ENCODE measurements around the gene INHBC.
"Not testable (repeated sequence)": the region's sequence is repeated elsewhere in the genome, so short reads cannot be mapped to it uniquely, and the experiment has no call there.

INHBC gene, protein sequence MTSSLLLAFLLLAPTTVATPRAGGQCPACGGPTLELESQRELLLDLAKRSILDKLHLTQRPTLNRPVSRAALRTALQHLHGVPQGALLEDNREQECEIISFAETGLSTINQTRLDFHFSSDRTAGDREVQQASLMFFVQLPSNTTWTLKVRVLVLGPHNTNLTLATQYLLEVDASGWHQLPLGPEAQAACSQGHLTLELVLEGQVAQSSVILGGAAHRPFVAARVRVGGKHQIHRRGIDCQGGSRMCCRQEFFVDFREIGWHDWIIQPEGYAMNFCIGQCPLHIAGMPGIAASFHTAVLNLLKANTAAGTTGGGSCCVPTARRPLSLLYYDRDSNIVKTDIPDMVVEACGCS

DNA sequence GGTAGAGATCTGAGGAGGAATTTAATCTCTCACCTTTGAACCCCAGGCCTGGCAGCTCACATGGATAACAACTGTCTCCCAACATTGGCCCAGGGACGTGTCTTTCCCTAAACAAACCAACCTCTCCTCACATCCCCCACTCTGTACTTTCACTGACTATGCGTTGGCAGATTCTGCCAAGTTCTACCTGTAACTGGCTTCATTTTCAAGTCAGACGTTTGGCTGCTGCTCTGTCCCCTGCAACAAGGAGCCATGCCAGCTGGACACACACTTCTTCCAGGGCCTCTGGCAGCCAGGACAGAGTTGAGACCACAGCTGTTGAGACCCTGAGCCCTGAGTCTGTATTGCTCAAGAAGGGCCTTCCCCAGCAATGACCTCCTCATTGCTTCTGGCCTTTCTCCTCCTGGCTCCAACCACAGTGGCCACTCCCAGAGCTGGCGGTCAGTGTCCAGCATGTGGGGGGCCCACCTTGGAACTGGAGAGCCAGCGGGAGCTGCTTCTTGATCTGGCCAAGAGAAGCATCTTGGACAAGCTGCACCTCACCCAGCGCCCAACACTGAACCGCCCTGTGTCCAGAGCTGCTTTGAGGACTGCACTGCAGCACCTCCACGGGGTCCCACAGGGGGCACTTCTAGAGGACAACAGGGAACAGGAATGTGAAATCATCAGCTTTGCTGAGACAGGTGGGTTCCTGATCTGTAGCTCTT lies at the start of gene INHBC:
Gene INHBC (plus strand): TSS at position 268 of the 707 bp plus-strand sequence. CDS start 103 bp downstream, at position 371.
- DNase-seq (ENCODE audit: low read depth) = no peak

DNA sequence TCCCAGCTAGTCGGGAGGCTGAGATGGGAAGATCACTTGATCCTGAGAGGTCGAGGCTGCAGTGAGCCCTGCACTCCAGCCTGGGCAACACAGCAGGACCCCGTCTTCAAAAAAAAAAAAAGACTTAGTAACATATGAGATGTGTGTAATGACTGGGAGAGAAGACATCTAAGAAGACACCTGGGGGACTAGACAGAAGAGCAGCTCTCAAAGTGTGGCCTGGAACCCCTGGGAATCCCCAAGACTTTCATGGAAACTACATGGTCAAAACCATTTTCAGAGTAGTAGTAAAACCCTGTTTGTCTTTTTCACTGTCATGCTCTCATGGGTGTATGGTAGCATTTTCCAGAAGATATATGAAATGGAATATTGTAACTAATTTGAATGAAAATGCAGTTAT lies 49.0 kb upstream of the INHBC start:
- DNase-seq (ENCODE audit: low read depth) = no peak

DNA sequence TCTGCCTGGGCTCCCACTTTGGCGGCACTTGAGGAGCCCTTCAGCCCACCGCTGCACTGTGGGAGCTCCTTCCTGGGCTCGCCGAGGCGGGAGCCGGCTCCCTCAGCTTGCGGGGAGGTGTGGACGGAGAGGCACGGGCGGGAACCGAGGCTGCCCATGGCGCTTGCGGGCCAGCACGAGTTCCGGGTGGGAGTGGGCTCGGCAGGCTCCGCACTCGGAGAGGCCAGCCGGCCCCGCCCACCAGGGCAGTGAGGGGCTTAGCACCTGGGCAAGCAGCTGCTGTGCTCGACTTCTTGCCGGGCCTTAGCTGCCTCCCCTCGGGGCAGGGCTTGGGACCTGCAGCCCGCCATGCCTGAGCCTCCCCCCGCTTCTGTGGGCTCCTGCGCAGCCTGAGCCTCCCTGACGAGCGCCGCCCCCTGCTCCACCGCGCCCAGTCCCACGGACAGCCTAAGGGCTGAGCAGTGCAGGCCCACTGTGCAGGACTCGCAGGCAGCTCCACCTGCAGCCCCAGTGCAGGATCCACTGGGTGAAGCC lies 48.3 kb upstream of the INHBC start:
- DNase-seq (ENCODE audit: low read depth) = no peak

DNA sequence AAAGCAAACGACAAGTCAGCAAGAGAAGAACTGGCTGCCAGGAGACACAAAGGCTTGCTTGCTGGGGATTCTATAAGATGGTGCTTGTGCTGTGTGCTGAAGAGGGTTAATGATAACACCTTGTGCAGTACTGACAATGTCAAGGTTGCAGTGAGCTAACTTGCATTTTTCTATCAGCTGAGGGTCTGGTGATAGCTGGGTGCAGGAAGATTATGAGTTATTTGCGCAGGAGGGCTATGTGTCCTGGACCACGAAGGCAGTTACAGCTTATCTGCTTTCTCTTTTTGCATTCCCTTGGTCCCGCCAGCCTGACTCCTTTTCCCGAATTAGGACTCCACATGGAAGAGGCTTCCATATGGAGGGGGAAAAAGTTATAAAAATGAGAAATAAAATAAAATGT lies 46.2 kb upstream of the INHBC start:
- no peak for DNase-seq (ENCODE audit: low read depth)

DNA sequence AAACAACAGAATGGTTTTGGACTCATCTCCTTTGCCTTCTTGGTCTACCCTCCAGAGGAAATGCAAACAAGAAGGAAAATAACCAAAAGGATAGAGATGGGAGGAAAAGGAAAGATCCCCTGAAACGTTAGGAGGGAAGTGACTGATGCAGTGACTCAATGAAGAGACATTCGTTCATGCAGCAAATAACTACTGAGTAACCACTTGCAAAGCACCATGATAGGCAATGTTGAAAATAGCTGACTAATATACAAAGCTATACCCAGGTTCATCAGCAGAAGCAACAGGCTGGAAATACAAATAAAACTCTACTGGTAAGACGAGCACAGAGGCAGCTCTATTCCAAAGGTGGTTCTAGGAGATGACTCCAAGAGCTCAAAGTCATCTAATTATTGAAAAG lies 45.6 kb upstream of the INHBC start:
- no peak for DNase-seq (ENCODE audit: low read depth)

DNA sequence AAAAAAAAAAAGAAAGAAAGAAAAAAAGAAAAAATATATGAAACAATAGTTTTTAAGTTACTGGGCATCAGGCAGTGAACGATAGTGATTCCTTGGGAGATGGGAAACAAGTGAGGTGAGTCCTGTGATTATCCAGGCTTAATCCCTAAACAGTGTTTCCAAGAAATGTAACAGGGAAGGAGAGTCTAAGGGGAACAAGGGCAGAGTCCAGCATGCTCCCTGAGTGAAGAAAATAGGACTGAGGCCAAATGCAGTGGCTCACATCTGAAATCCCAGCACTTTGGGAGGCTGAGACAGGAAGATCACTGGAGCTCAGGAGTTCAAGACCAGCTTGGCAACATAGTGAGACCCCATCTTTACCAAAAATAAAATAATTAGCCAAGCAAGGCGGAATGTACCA lies 44.4 kb upstream of the INHBC start:
- no peak for DNase-seq (ENCODE audit: low read depth)

DNA sequence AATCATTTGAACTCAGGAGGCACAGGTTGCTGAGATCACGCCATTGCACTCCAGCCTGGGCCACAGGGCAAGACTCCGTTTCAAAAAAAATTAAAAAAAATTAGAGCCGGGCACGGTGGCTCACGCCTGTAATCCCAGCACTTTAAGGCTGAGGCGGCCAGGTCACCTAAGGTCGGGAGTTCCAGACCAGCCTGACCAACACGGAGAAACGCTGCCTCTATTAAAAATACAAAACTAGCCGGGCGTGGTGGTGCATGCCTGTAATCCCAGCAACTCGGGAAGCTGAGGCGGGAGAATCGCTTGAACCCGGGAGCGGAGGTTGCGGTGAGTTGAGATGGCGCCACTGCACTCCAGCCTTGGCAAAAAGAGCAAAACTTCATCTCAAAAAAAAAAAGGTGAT lies 39.5 kb upstream of the INHBC start:
- no peak for DNase-seq (ENCODE audit: low read depth)

DNA sequence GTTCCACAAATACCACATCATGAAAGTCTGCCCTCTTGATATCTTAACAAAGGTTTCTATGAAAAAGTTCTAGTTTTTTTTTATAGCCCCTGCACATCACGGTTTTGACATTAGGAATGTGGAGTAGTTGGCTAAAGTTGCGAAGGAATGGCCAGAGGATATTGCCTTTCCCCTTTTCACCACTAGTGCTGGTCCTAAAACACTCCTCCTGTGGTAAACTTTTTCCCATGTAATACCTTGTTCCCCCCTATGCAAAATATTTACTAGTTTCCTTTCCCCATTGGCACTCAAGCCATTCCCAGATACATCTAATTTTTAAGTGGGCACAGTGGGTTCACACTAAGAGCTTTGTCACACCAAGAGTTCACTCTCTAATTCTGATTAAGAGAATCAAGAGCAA lies 37.1 kb upstream of the INHBC start:
- DNase-seq (ENCODE audit: low read depth) = no peak

DNA sequence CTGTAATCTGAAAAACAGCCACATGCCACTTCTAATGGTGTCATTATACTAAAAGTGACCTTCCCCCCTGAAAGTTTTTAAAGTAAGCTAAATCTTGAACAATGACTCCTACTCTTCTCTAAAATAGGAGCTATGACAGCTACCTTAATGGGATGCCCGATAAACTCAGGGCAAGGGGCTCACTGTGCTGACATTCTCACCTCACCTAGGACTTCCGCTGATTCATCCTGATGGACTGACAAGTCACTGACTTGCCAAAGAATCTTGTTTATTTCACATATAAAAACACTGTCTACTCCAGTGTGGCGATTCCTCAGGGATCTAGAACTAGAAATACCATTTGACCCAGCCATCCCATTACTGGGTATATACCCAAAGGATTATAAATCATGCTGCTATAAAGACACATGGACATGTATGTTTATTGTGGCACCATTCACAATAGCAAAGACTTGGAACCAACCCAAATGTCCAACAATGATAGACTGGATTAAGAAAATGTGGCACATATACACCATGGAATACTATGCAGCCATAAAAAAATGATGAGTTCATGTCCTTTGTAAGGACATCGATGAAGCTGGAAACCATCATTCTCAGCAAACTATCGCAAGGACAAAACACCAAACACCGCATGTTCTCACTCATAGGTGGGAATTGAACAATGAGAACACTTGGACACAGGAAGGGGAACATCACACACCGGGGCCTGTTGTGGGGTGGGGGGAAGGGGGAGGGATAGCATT lies 34.7 kb upstream of the INHBC start:
- DNase-seq (ENCODE audit: low read depth) = not testable (repeated sequence)

DNA sequence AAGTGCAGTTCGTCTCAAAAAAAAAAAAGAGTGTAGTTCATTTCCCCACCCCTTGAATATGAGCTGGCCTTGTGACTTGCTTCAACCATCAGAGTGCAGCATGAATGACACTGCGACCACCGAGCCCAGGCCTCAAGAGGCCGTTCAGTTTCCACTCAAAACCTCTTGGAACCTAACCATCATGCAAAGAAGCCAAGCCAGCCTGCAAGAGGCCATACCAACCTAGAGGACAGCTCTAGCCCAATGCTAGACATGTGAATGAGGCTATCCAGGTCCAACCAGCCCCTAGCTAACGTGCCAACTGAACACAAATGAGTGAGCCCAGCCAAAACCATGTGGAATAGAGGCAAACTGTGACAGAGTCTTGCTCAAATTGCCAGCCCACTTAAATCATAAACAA lies 33.4 kb upstream of the INHBC start:
- DNase-seq (ENCODE audit: low read depth) = no peak

DNA sequence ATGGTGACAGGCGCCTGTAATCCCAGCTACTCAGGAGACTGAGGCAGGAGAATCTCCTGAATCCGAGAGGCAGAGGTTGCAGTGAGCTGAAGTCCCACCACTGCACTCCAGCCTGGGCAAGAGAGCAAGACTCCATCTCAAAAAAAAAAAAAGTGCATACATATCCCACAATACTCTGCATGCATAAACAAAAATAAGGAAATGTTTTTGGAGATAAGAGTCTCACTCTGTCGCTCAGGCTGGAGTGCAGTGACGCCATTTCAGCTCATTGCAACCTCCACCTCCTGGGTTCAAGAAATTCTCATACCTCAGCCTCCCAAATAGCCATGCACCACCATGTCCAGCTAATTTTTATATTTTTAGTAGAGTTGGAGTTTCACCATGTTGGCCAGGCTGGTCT lies 32.4 kb upstream of the INHBC start:
- DNase-seq (ENCODE audit: low read depth) = not testable (repeated sequence)

DNA sequence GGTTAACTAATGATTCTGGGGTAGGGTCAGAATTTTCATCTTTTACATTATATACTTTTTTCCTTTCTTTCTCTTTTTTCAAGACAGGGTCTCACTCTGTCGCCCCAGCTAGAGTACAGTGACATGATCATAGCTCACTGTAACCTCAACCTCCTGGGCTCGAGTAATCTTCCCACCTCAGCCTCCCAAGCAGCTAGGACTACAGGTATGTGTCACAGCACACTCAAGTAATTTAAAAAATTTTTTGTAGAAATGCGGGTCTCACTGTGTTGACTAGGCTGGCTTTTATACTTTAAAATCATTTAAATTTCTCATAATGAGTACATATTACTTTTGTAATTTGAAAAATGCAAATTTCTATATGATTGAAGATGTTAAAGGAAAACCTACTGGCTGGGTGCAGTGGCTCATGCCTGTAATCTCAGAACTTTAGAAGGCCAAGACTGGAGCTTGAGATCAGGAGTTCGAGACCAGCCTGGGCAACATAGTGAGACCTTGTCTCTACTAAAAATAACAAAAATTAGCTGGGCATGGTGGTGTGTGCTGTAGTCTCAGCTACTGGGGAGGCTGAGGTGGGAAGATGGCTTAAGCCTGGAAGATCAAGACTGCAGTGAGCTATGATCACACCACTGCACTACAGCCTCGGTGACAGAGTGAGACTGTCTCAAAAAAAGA lies 29.5 kb upstream of the INHBC start:
- DNase-seq (ENCODE audit: low read depth) = peak; percentile 13

DNA sequence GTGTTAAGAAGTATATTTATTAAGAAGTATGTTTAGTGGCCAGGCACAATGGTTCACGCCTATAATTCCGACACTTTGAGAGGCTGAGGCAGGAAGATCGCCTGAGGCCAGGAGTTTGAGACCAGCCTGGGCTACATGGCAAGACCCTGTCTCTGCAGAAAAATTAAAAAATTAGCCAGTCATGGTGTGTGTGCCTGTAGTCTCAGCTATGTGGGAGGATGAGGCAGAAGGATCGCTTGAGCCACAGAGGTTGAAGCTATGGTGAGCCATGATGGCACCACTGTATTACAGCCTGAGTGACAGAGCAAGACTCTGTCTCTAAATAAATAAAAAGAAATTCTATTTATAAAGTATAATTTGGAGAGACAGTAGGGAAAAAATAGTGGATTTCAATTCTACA lies 24.1 kb upstream of the INHBC start:
- DNase-seq (ENCODE audit: low read depth) = no peak

DNA sequence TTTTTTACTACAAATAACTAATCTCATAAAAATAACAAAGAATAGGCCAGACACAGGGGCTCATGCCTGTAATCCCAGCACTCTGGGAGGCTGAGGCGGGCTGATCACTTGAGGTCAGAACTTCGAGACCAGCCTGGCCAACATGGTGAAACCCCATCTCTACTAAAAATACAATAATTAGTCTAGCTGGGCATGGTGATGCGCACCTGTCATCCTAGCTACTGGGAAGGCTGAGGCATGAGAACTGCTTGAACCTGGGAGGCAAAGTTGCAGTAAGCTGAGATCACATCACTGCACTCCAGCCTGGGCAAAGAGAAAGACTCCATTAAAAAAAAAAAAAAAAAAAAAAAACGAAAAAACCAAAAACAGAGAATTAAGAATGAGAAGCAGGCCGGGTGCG lies 20.4 kb upstream of the INHBC start:
- not testable (repeated sequence) for DNase-seq (ENCODE audit: low read depth)

DNA sequence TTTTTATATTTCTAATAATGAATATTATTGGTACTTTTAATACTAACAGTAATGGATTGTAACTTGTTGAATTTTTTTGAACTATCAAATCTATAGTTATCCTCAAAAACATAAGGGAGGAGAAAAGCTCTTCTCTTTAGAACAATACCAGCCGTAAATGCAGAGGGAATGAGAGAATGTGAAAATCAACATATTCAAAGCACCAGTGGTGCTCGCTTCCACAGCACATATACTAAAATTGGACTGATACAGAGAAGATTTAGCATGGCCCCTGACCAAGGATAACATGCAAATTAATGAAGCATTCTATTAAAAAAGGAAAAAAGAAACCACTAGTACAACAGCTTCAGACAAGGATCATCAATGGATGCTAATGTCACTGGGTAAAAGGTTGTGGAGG lies 19.5 kb upstream of the INHBC start:
- DNase-seq (ENCODE audit: low read depth) = no peak

DNA sequence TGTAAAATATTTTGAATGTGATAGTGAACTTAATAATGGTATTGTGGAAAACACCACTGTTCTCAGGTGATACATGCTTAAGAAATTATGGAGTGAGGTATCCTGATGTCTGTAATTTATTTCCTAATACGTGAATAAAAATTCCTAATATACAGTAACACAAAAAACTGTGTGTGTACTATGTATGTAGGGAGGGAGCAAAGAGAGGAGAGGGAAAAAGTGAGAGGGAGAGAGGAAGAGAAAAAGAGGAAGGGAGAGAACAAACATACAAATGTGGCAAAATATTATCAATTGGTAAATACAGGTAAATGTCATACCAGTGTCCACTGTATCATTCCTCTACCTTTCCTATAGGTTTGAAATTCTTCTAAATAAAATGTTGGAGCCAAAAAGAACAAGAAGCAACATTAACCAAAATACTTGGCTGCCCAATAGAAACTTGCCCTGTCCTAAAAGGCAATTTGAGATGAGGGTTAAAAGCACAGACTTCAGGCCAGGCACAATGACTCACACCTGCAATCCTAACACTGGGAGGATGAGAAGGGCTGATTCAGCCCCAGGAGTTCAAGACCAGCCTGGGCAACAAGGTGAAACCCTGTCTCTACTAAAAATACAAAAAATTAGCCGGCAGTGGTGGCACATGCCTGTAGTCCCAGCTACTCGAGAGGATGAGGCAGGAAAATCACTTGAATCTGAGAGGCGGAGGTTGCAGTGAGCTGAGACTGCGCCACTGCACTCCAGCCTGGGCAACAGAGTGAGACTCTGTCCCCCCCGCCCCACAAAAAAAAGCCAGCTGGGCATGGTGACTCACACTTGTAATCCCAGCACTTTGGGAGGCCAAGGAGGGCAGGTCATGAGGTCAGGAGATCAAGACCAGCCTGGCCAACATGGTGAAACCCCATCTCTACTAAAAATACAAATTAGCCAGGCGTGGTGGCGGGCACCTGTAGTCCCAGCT lies 18.3 kb upstream of the INHBC start:
- DNase-seq (ENCODE audit: low read depth) = no peak

DNA sequence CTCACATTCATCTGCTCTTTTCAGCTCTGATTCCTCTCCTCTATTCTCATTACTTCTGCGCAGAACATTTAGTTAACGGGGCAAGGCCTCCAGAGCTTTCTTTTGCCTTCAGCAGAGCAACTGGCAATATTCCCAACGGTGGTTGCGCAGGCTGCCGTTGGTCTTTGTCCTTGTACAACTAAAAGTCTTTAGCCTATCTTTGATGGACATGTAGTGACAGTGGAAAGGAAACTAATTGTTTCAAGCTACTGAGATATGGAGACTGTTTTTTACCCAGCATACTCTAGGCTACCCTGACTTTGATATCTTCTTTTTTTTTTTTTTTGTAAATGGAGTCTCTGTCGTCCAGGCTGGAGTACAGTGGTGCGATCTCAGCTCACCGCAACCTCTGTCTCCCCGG lies 16.3 kb upstream of the INHBC start:
- no peak for DNase-seq (ENCODE audit: low read depth)

DNA sequence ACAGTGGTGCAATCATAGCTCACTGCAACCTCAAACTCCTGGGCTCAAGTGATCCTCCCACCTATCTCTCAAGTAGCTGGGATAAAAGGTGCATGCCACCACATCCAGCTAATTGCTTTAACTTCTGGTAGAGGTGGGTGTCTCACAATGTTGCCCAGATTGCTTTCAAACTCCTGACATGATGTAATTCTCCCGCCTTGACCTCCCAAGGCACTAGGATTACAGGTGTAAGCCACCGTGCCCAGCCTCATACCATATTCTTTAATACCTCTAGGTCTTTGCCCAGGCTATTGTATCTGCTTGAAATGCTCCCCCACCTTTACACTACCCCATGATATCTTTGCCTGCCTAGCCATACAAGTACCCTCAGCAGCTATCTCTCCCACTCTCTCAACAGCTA lies 15.1 kb upstream of the INHBC start:
- DNase-seq (ENCODE audit: low read depth) = no peak

DNA sequence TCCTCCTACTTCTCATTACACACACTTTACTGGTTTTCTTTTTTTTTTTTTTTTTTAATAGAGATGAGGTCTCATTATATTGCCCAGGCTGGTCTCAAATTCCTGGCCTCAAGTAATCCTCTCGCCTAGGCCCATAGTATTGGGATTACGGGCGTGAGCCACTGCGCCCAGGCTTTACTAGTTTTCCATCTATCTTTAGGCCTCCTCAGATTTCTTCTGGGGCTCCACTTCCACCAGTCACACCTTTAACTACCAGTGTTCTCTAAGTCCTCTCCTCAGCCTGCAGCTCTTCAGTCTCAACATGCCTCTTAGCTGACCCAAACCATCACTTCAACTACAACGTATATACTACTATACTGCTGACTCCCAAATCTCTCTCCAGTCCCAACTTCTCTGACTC lies 14.1 kb upstream of the INHBC start:
- DNase-seq (ENCODE audit: low read depth) = no peak

DNA sequence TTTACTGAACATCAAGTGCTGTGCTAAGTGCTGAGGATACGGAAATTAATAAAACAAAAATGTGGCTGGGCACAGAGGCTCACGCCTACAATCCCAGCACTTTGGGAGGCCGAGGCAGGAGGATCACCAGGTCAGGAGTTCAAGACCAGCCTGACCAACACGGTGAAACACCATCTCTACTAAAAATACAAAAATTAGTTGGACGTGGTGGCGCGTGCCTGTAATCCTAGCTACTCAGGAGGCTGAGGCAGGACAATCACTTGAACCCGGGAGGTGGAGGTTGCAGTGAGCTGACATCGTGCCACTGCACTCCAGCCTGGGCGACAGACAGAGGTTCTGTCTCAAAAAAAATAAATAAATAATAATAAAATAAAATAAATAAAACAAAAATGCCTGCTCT lies 7.6 kb upstream of the INHBC start:
- not testable (repeated sequence) for DNase-seq (ENCODE audit: low read depth)

DNA sequence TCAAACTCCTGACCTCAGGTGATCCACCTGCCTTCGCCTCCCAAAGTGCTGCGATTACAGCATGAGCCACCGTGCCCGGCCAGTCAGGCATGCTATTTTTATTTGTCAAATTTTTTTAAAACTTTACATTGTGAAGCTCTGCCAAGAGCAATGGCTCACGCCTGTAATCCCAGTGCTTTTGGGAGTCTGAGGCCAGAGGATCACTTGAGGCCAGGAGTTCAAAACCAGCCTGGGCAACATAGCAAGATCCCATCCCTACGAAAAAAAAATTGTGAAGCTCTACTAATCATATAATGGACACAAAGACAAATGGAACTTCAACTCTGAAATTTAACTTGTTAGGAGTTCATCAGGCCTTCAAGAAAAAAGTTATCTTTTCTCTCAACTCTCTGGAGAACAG lies 5.6 kb upstream of the INHBC start:
- no peak for DNase-seq (ENCODE audit: low read depth)

Data from activated T-cell treated with anti-CD3 and anti-CD28 coated beads for 24 hours (primary cell).